Mesenteric fat pad (tissue), 1 donor: ENCODE results near the gene ROBO2. TPM values are rescaled to one million over a fixed set of nuclear protein-coding genes. Genes with fewer than 3 reads are reported as not detected.

ENCODE experiments used
- DNase-seq: peaks from one replicate; pipeline ENCODE4 v3.0.0-alpha.2; 2020; ENCODE audit warnings: low spot score
- total RNA-seq: library from RNA; stranded (reverse); fragmentation: NEBNext Ultra II Directional; extraction: Animal tissue kit (Norgen Biotek cat#: 25700); gene quantifications from one replicate; pipeline ENCODE4 v1.2.1, GENCODE V29; 2021
- donor health status: DM: yes; HTN: yes; CAD: no.

Gene ROBO2
- total RNA-seq, 1 donor from 2014 or later = 1.8 TPM

DNA sequence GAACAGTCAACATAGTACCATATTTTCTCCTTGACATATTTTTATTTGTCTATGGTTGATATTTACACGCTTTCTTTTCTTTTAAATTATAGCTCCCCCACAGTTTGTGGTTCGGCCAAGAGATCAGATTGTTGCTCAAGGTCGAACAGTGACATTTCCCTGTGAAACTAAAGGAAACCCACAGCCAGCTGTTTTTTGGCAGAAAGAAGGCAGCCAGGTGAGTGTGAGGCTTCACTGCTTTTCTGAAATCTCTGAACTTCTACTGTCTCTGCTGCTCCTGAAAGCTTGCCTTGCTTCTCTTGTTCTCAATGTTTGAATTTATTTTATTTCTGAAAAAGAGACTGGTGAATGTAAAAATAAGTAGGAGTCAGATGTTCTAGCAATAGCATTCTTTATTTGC is 506.3 kb downstream of the ROBO2 start:
- DNase-seq = no peak

- no peak for DNase-seq
Measured at GRCh38 chr3:77549034-77549433, 509.1 kb downstream of the ROBO2 start.

DNA sequence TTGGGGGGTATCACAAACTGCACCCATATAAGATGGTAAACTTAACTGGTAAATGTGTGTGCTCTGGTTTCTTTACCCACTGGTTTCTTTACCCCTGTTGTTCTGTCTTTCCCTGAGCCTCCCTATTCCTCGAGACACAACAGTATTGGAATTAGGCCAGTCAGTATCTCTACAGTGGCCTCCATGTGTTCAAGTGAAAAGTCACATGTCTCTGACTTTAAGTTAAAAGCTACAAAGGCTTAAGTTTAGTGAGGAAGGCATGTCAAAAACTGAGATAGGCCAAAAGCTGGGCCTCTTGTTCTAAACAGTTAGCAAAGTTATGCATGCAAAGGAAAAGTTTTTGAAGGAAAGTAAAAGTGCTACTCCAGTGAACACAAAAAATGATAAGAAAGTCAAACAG is 513.3 kb downstream of the ROBO2 start:
- DNase-seq = no peak

DNA sequence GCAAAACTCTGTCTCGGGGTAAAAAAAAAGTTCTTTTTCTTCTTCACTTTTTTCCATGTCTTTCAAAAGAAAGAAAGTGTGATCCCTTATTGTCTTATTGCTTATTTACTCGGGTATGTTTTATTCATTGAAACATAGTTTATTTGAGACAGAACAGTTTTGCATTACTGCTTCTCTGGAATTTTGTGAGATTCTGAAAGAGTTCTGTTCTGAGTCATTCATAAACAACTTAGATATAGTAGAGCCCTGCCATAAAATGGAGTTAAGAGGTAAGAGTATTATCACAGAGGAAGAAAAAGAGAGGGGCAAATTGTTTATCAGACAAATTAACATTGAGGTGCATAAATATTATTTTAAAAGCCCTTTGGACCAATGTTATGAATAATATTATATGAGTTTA is 522.2 kb downstream of the ROBO2 start:
- no peak for DNase-seq

DNA sequence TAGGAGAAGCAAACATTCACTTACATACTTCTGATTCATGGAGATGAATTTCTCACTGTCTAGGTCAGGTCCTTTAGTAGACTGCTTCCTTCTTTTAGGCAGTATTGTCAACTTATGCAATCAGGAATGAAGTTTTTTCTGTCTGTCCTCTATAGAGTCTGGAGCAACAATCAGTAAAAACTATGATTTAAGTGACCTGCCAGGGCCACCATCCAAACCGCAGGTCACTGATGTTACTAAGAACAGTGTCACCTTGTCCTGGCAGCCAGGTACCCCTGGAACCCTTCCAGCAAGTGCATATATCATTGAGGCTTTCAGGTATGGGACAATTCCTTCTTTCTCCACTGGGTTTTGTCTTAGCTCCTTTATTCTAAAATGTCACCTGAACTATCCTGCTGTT is 523.1 kb downstream of the ROBO2 start:
- DNase-seq = no peak

DNA sequence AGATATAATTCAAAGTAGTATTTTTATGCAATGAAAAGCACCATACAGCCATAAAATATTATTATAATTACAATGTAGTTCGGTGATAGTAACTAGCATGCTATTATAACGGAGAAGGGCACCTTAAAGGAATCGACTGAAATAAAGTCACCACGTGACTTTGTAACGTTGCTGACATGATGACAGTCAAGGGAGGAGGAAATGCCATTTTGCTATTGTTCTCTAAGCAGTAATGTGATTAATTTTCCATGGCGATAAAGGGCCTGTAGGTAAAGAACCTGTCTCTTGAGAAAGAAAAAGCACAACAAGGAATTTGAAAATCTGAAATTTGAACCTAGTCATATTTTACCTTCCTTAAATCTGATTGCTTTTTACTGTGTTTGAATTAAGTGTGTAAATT is 526.2 kb downstream of the ROBO2 start:
- DNase-seq = no peak

- DNase-seq = no peak
Measured at GRCh38 chr3:77571971-77572715, 532.2 kb downstream of the ROBO2 start.

- DNase-seq = no peak
Measured at GRCh38 chr3:77577264-77577663, 537.4 kb downstream of the ROBO2 start.

DNA sequence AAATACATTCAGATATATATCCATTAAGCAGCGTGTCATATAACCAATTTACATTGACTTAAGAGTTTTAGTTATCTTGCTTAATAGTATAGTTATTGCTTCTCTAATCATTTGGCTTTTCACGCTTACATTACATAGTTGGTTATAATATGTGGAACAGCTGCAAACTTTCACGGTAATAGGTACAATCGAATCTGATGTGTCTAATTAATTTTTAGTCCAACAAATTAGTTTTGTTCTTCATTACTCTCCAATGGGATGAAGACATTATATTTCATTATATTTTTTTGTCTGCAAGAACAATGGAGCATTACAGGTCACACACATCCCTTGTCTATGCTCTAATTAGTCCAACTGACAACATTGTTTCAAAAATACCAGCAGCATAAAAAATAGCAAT is 546.3 kb downstream of the ROBO2 start:
- DNase-seq = no peak

- no peak for DNase-seq
Measured at GRCh38 chr3:77588863-77589262, 549.0 kb downstream of the ROBO2 start.

DNA sequence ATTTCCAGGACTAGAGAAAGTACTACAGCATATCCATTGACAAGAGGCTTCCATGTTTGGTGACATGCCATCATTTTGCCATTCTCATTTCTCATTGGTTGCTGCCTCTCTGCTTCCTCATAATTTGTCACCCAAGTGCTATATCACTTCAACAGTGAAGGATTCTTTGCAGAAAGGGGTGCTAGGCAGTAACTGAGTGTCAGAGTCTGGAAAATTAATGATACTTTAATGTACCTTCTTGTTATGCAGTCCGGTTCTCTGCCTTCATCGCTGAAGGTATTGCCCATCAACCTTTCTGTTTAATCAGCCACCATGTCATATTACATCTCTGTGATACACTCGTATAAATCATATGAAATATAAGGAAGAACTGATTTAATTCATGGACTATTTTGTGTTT is 550.3 kb downstream of the ROBO2 start:
- no peak for DNase-seq

DNA sequence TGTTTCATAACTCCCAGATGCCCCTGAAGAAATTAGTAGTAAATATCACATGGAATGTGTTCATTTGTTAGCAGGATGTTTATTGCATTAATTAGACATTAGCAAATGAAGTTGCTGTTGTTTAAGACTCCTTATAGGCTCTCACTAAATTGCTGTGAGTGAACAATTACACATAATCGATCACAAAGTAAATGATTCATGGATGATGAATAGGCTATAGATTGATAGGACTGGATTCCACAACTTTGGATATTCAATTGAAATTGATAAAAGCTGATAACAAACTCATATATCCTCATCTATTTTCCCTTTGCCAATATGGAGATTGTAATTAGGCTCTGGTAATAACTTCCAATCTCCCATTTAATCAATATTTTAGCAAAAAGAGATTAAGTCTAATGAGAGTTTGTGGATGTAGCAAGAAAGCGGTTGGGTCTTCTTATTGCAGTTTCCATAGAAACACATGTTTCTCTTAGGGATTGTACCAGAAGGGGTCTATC is 555.5 kb downstream of the ROBO2 start:
- DNase-seq = no peak

- no peak for DNase-seq
Measured at GRCh38 chr3:77599948-77600347, 560.0 kb downstream of the ROBO2 start.

GRCh38 chr3:77601823-77602415 is 562.0 kb downstream of the ROBO2 start:
- DNase-seq = no peak

- DNase-seq = no peak
Measured at GRCh38 chr3:77602722-77603121, 562.8 kb downstream of the ROBO2 start.

DNA sequence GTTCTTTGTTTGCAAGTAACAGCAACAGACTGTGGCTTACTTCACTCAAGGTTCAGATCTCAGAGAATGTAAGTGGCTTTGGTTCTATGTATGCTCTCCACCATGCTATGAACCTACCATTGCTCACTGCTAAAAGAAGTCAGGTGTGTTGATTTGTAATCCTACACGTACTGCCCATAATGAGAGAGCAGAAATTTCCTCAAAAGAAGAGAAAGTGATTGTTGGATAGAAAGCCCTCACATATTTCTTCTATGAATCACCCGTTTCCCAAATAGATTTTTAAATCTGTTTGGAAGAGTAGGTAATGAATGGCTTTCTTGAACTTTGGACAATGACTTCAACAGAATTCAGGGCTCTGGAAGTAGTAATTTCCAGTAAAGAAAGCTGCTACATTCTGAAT is 565.4 kb downstream of the ROBO2 start:
- no peak for DNase-seq

GRCh38 chr3:77605865-77606264 is 566.0 kb downstream of the ROBO2 start:
- DNase-seq = no peak

DNA sequence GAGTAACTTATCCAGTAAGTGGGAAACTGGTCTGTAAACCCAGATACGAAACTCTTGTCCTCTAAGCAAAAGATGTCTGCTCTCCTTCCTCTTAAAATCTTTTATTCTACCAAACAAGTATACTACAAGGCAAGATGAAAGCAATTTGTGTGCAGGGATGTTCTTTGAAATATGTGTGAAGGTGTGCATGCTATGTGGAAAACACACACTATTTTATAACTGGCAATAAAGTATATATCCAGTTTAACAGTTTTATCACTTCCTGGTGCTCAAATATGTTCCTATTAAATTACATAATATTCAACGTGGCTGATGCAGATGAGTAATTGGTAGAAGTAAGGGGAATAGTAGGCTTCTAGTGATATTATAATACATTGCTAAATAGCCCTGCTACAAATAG is 566.5 kb downstream of the ROBO2 start:
- no peak for DNase-seq

GRCh38 chr3:77618686-77619085 is 578.8 kb downstream of the ROBO2 start:
- no peak for DNase-seq

GRCh38 chr3:77620009-77620408 is 580.1 kb downstream of the ROBO2 start:
- DNase-seq = no peak

DNA sequence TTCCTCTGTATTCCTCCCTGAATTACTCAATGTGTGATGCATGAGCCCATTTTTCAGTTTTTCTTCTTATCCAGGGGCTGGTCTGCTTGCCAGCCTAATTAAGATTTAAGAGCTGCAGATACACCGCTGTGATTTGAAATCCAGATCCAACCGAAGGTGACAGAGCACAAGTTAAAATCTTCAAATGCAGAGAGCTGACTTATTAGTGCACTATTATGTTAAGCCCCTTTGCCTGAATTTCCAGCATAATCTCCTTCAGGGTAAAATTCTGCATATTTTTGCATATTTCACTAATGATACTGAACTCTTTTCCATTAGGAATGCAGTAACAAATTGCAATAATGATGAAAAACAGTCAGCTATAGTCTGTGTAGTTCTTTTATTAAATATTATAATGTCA is 583.6 kb downstream of the ROBO2 start:
- no peak for DNase-seq

- DNase-seq = no peak
Measured at GRCh38 chr3:77626157-77626556, 586.3 kb downstream of the ROBO2 start.

DNA sequence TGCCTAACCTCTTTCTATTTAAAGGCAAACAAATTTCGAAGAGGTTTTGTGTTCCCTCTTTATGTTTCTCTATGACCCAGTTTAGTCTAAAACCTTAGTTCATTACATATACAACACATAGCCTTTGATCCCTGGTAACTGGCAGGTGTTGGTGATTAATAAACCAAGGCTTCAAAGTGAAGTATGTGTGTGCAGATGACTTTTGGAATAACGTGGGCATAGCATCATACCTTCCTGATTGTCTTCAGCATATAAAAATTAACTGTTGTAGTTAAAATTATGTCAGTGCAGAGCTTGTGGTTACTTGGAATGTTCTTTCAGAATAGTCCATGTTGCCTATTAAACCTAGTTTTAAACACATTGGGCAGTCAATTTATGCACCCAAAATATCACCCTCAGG is 608.3 kb downstream of the ROBO2 start:
- no peak for DNase-seq
